Measurements from ENCODE around the gene PCK1. TPM values are rescaled to one million over a fixed set of nuclear protein-coding genes. Genes with fewer than 3 reads are reported as not detected.

The PCK1 gene
- total and polyA plus RNA-seq, 9 donors = 0.30 to 133 (median 1.9) TPM

DNA sequence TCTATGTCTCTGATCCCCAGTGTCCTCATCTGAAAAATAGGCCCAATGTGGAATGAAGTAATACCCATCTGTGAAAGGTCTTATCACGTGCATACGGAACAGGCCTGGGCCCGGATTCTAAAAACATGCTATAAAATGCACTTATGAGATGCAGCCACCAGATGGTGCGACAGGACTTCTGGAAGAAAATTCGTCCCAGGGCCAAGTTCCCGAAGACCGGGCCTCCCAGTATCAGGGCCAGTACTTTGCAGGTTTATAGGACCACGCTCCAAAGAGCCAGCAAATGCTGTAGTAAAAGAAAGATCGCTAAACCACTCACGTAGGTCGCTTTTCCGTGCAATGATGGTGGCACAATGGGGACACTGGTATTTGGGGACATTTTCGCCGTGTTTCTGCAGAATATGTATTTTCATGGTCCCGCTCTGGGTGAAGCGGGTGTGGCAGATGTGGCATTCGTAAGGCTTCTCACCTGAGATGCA lies 46.6 kb upstream of the PCK1 start:
- H3K27me3 ChIP-seq = no peaks in the 10 kb centered on the region
- no peaks in the 10 kb centered on the region for H3K9me3 ChIP-seq
- peak; percentile 57 to 78 (median 74) for DNase-seq
- intact Hi-C loops (cut with DNase I) = loop anchor here (1.0 to 10.0 kb wide), 6 partner anchors 78 to 700 kb away; no protein-coding TSS in a partner anchor
- H3K4me3 ChIP-seq = no peak overlapping the region
- TF ChIP-seq POLR2A (IDR thresholded peaks at IDR 0.05) = no peak
- TF ChIP-seq, protein P1, sequence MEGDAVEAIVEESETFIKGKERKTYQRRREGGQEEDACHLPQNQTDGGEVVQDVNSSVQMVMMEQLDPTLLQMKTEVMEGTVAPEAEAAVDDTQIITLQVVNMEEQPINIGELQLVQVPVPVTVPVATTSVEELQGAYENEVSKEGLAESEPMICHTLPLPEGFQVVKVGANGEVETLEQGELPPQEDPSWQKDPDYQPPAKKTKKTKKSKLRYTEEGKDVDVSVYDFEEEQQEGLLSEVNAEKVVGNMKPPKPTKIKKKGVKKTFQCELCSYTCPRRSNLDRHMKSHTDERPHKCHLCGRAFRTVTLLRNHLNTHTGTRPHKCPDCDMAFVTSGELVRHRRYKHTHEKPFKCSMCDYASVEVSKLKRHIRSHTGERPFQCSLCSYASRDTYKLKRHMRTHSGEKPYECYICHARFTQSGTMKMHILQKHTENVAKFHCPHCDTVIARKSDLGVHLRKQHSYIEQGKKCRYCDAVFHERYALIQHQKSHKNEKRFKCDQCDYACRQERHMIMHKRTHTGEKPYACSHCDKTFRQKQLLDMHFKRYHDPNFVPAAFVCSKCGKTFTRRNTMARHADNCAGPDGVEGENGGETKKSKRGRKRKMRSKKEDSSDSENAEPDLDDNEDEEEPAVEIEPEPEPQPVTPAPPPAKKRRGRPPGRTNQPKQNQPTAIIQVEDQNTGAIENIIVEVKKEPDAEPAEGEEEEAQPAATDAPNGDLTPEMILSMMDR (IDR thresholded peaks at IDR 0.05) = peak; percentile 31 to 81 (median 63)
- TF ChIP-seq EP300 (IDR thresholded peaks at IDR 0.05) = no peak
- no peaks in the 10 kb centered on the region for H3K36me3 ChIP-seq
- 28 to 34% (median 31%) methylated on average over 17 of the region's 17 CpGs for WGBS, 3 donors
- H3K4me1 ChIP-seq (ENCODE audit: insufficient read depth) = no peaks in the 10 kb centered on the region
- no peak overlapping the region for H3K27ac ChIP-seq

DNA sequence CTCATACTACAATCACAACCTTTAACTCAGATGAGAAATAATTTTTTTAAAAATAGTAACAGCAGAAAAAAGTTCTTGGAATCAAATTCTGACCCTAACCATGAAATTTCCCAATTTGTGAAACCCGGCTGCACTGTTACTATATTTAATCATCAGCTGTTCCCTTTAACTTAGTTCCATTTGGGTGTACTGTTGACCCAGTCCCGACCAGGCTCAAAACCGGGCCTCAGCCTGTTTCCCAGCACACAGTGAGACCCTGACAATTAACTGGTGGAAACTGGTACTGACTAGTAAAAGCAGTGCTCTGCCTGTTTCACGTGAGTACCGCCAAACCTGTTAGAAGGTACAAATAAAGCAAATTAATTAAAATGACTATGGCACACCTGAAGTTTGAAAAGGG lies 43.0 kb upstream of the PCK1 start:
- 77 to 79% (median 79%) methylated on average over 5 of the region's 5 CpGs for WGBS, 3 donors
- no peak overlapping the region for H3K27ac ChIP-seq
- no peak for TF ChIP-seq POLR2A (IDR thresholded peaks at IDR 0.05)
- no peak for TF ChIP-seq EP300 (IDR thresholded peaks at IDR 0.05)
- TF ChIP-seq, protein P1 (IDR thresholded peaks at IDR 0.05) = no peak
- no peaks in the 10 kb centered on the region for H3K9me3 ChIP-seq
- H3K27me3 ChIP-seq = no peaks in the 10 kb centered on the region
- H3K4me1 ChIP-seq (ENCODE audit: insufficient read depth) = no peaks in the 10 kb centered on the region
- no peak overlapping the region for H3K4me3 ChIP-seq
- DNase-seq = no peak
- H3K36me3 ChIP-seq = no peaks in the 10 kb centered on the region
- intact Hi-C loops (cut with DNase I) = loop anchor here in 2 of 4 donors (5.0 to 10.0 kb wide), 2 partner anchors 694 to 697 kb away; no protein-coding TSS in a partner anchor

DNA sequence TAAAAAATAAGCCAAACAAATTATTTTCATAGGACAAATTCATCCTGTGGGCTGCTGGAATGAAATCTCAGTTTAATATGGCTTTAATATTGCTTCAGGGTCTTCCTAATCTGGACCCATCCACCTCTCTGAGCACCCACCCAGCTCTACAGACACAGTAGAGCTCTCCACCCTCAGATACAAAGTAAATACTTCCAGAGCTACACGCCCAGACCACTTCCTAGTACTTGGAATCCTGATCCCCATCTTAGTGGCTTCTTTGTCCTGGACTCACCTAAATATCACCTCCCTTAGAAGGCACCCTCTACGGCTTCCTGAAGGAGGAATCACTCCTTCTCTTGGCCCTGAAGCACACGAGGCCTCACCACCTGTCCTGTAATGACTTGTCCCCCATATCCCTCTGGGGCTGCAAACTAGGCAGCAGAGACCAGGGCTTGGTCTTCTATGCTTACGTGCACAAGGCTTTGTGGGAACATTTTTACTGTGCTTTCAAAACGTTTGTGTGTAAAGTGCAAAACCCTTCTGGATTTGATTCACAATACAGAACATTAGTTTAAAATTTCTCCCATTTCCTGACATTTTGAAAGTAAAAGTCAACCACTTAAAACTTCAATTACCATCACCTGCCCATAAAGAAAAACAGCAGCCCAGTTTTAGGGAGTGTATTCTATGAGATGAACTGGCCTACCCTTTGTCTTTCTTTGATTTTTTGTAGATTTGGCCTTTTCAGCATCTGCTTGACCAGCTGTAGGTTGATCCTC lies 38.4 kb upstream of the PCK1 start:
- 74 to 75% (median 75%) methylated on average over 5 of the region's 5 CpGs for WGBS, 3 donors
- Histone ChIP-seq H3K36me3 (no peaks in the 10 kb centered on the region), H3K4me1 (ENCODE audit: insufficient read depth) (peaks cover 2% of the 10 kb centered on the region), H3K4me3 (no peak overlapping the region), H3K9me3 (no peaks in the 10 kb centered on the region), H3K27me3 (no peaks in the 10 kb centered on the region), H3K27ac (no peak overlapping the region)
- TF ChIP-seq EP300 (IDR thresholded peaks at IDR 0.05) (no peak), POLR2A (IDR thresholded peaks at IDR 0.05) (no peak)
- TF ChIP-seq, protein P1 (IDR thresholded peaks at IDR 0.05) = no peak
- DNase-seq = no peak
- intact Hi-C loops (cut with DNase I) = no loop called here

DNA sequence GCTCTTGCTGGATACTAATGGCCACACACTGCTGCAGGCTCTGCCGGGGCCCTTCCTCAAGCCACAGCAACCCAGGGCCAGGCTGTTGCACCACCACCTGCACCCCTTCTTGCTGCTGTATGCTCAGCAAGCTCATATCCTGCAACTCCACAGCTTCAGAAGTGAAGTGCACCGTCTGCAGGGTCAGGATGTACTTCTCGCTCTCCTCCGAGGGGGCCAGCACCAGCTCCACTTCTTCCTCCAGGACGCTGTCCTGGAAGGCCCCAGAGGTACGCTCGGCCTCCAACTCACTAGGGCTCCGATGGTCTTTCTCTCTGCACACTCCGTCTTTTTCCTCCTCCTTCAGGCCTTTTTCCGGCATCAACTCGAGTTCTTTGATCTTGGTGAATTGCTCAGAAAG lies 37.1 kb upstream of the PCK1 start:
- DNase-seq = no peak
- intact Hi-C loops (cut with DNase I) = no loop called here

More for the DNA sequence above, 37.1 kb upstream of the PCK1 start:
- Histone ChIP-seq H3K9me3 (no peaks in the 10 kb centered on the region), H3K27me3 (no peaks in the 10 kb centered on the region), H3K4me3 (no peak overlapping the region), H3K27ac (no peak overlapping the region), H3K36me3 (no peaks in the 10 kb centered on the region), H3K4me1 (ENCODE audit: insufficient read depth) (peaks cover 2% of the 10 kb centered on the region)
- TF ChIP-seq EP300 (IDR thresholded peaks at IDR 0.05) (no peak), POLR2A (IDR thresholded peaks at IDR 0.05) (no peak)
- TF ChIP-seq, protein P1 (IDR thresholded peaks at IDR 0.05) = no peak
- WGBS, 3 donors = 83 to 88% (median 85%) methylated on average over 11 of the region's 11 CpGs

Measured in ovary (tissue), 9 donors.